Activated T-helper 1 cell treated with anti-CD3 and anti-CD28 coated beads, Interleukin-2, amount 50 U/mL, for 16 hours (primary cell): ENCODE measurements around the gene COL9A3.

Source experiments
- DNase-seq, 2 donors: peaks; one replicate each; pipeline ENCODE4 v3.0.0-alpha.2; 2020; ENCODE audit warnings: low read depth in 1 of 2, low spot score in 1 of 2

COL9A3 gene

GRCh38 chr20:62876902-62877816 lies 60.3 kb downstream of the COL9A3 start:
- DNase-seq = no peak

- no peak for DNase-seq
These were observed 61.6 kb downstream of the COL9A3 start for GRCh38 chr20:62878244-62879038.

GRCh38 chr20:62879275-62880146 lies 62.7 kb downstream of the COL9A3 start:
- no peak for DNase-seq

GRCh38 chr20:62880147-62880934 lies 63.5 kb downstream of the COL9A3 start:
- no peak for DNase-seq

- DNase-seq = no peak
These were observed 64.2 kb downstream of the COL9A3 start for GRCh38 chr20:62880935-62881661.

- DNase-seq = no peak
These were observed 65.0 kb downstream of the COL9A3 start for GRCh38 chr20:62881662-62882395.

- no peak for DNase-seq
These were observed 65.6 kb downstream of the COL9A3 start for GRCh38 chr20:62882426-62882825.

- DNase-seq = no peak
These were observed 67.7 kb downstream of the COL9A3 start for GRCh38 chr20:62884556-62884955.

- DNase-seq = no peak
These were observed 68.4 kb downstream of the COL9A3 start for GRCh38 chr20:62885046-62885895.

- no peak for DNase-seq
These were observed 69.3 kb downstream of the COL9A3 start for GRCh38 chr20:62885896-62886708.

- no peak for DNase-seq
These were observed 69.8 kb downstream of the COL9A3 start for GRCh38 chr20:62886709-62887058.

GRCh38 chr20:62887152-62887859 lies 70.5 kb downstream of the COL9A3 start:
- no peak for DNase-seq

- no peak for DNase-seq
These were observed 71.0 kb downstream of the COL9A3 start for GRCh38 chr20:62887860-62888239.

GRCh38 chr20:62888406-62888805 lies 71.6 kb downstream of the COL9A3 start:
- no peak for DNase-seq

GRCh38 chr20:62888910-62889309 lies 72.1 kb downstream of the COL9A3 start:
- no peak for DNase-seq

GRCh38 chr20:62889411-62889810 lies 72.6 kb downstream of the COL9A3 start:
- DNase-seq = no peak

GRCh38 chr20:62889871-62890270 lies 73.0 kb downstream of the COL9A3 start:
- no peak for DNase-seq
